ENCODE measurements around the gene UQCRC1.

- TF ChIP-seq CTCF (IDR thresholded peaks at IDR 0.05; ENCODE audit: low read length), result no peak
- TF ChIP-seq EZH2 (IDR thresholded peaks at IDR 0.05; ENCODE audit: borderline replicate concordance, low read length), result no peak
Observed at GRCh38 chr3:48591436-48591835, 18.0 kb downstream of the UQCRC1 start.
